Hematopoietic multipotent progenitor cell treated with erythropoietin and hydrocortisone succinate and interleukin-3 and kit ligand, for 8 days (in vitro differentiated cells): ENCODE results near the gene P2RX1.
"Not testable (repeated sequence)": the region's sequence is repeated elsewhere in the genome, so short reads cannot be mapped to it uniquely, and the experiment has no call there.

Experiments used
- DNase-seq: peaks from one replicate; pipeline ENCODE4 v3.0.0-alpha.2; 2015

P2RX1 gene

DNA sequence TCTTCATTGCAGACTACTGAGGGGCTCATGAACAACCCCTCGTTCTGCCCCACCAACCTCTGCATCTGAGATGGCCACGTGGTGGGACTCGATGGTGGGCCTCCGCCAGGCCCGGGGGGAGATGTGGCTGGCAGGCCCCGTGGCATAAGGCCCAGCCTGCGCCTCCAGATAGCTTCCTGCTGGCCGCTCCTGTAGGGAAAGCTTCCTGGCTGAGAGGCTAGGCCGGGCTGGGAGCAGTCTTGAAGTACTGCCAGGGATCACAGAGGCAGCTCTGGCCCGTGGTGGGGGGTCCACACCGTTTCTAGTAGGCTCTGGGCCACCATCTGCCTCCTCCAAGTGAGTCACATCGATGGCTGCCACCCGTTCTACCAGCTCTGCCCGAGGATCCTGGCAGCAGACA is 31.0 kb downstream of the P2RX1 start:
- no peak for DNase-seq

DNA sequence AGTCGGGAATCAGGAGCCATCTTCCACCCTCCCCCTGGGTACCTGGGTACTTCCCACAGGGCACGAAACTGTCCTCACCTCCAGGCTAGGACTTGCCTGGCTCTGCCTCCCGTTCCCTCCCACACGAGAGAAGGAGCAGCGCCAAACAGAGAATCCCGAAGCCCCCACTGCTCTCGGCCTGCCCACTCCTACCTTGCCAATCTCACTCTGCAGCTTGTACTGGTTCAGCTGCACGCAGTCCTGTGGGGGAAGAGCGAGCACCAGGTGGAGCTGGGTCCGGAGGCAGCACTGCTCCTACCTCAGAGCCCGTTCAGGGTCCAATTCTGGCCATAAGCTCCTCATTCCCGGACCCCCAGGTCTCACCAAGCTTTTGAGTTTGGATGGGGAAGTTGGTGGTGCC is 32.1 kb downstream of the P2RX1 start:
- no peak for DNase-seq

DNA sequence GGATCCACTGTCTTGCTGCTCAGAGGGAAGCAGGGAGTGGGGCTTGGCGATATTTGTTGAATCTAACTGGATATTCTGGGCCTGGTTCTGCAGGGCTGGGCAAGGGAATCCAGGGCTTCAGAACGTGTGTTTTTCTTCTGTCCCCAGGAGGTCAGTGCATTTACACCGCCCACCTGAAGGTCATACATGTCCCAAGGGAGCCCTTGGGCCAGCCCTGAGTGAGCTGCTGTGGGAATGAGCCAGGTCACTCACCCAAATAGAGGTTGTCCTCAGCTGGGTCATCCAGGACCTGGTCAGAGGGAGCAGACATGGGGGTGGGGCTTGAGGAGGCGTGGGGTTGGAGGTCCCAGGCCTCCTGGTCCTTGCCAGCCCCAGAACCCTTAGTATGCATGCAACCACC is 34.0 kb downstream of the P2RX1 start:
- DNase-seq = no peak

DNA sequence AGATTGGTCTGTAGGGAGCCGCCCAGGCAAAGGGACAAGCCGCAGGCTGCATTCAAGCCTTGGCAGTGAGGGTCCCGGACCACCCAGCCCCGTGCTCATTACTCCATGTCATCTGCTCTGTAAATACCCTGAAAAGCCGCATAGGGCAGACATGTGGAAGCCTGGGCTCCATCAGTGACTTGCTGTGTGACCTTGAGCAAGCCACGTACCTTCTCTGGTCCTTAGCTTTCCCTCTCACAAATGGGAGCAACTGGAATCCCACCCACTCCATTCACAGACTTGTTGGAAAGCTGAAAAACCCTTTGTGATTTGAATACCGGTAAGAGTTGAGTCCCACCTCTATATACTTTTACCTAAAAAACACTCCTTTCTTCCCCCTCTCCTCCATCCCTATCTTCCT is 35.3 kb downstream of the P2RX1 start:
- no peak for DNase-seq

DNA sequence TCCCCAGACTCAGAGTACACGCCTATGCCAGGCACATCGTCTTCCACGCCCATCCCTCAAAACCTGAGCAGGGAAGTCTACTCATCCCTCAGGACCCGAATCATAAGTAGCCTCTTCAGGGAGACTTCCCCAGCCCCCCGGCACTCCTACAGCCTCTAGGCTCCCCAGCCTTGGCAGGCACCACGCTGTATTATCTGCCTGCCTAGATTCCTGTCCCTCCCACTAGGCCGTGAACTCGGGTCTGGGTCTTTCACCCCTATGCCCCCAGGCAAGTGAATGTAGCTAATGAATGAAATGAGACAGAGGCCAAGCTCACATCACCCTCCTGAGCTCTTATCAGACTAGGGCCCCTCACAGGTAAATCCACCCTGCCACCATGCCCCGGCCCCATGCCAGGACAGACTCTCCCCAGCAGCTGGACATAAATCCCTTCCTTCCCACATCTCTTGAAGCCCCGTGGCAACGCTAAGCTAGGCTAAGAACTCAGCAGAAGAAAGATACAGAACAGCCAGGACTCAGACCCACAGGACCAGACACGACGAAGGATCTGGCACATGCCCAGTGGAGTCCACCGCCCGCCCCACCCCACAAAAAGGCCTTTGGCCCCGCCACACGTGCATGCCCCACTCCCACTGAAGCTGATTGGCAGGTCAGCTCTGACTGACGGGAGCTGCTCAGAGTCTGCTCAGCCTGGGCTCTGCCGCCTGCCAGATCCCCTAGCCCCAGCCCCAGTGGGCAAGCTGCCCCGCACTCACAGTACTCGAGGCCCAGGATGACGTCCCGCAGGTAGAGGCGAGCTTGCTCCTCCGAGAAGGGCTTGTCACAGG is 36.5 kb downstream of the P2RX1 start:
- no peak for DNase-seq

DNA sequence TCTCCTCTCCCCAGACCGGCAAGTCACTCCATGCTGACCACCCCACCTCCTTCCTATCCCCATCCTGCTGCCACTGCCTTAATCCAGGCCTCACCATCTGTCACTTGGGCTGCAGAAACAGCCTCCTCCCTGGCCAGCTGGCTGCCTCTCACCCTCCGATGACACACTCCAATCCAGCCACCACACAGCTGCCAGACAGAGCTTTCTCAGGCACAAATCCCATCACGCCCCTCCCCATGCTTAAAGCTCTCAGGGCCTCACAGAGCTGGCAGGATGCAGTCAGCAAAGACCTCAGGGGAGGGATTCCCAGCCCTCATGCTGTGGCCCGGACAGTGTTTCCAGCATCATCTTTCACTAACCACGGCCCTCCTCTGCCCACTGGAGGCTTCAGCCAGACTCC is 37.1 kb downstream of the P2RX1 start:
- no peak for DNase-seq

DNA sequence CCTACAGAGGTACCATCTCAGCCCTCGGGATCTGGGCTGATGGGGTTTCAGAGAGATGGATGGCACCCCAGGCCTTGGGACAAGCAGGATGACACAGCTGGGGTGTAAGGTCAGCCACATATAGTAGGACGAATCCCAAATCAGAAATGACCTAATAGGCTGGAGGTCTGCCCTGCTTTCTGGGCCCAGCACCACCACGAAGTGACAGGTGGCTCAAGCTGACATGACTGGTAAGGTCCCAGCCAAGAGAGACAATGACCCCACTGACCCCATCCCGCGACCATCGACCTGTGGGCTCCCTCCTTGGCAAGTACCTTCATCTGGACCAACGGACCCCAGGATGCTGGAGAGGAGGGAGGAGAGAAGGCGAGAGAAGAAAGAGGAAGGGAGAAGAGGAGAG is 39.0 kb downstream of the P2RX1 start:
- DNase-seq = no peak

DNA sequence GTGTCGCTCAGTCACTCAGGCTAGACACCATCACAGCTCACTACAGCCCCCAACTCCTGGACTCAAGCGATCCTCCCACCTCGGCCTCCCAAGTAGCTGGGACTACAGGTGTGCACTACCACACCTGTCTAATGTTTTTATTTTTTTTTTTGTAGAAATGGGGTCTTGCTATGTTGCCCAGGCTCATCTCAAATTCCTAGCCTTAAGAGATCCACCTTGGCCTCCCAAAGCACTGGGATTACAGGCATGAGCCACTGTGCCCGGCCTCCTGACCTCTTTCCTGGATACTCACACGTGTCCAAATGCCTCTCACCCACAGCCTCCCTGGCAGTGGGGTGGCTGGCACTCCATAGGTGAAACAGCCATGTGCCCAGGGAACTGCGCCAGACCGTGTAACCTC is 40.9 kb downstream of the P2RX1 start:
- DNase-seq = no peak

DNA sequence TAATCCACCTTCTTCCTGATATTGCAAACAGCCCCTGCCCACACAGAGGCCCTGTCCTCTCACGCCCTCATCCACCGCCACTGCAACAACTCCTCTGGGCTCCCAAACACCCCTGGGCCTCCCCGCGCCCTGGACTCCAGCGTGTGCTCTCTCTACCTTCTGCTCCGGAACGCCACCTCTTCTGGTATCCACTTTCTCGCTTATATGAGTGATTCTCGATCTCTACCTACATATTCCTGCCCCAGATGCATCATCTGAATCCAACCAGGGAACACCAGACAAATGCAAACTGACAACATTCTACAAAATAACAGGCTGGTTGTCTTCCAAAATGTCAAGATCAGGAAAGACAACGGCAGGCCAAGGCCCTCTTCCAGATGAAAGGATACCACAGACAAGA is 42.4 kb downstream of the P2RX1 start:
- DNase-seq = no peak

DNA sequence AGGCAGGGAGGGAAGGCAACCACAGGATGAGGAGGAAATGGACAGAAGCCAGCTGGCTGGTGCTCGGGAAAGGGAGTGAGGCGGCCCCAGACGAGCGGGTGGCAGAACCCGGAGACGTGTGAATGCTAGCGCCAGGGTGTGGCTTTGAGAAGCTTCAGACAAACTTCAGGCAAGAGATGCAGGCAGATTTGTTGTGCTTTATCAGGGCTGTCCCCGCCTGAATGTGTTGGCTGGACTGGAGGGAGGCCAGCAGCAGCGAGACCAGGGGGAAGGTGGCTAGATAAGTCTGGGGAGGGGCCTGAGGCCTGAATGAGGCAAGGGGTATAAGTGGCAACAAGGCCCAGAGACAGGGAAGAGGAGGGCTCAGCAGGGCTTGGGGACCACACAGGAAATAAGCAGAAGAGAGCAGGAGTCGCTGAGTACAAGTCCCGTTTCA is 45.4 kb downstream of the P2RX1 start:
- DNase-seq = peak; percentile 68

DNA sequence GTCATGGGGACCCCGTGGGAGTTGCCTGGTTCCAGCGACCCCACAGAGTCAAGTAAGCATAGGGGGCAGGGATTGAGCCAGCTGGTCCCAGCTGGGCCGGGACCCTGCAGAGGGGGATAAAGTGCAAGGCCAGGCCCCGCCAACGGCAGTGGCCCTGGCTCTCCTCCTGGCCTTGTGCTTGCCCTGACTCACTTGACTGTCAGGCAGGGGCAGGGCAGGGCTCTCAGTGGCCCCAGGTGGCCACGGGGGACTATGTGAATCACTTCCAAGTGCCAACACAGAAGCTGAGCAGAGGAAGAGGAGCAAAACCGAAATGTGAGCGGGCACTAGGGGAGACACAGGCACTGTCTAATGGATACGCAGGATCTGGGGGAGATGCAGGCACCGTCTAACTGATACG is 48.7 kb downstream of the P2RX1 start:
- no peak for DNase-seq

DNA sequence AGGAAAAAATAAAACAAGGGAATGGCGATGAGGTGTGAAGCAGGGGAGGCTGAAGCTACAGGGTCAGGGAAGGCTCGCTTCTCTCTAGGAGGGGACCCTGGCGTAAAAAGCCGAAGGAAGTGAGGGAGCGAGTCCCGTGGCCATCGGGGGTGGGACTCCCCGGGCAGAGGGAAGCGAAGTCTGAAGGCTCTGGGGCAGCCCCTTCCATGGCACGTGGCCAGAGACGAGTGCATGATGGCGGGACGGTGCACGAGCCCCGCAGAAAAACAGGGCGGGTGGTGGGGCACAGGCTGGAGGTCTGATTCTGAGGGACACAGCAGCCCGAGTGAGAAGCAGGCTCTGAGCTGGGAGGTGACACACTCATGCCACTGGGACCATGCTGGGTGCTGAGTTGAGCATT is 49.2 kb downstream of the P2RX1 start:
- no peak for DNase-seq

DNA sequence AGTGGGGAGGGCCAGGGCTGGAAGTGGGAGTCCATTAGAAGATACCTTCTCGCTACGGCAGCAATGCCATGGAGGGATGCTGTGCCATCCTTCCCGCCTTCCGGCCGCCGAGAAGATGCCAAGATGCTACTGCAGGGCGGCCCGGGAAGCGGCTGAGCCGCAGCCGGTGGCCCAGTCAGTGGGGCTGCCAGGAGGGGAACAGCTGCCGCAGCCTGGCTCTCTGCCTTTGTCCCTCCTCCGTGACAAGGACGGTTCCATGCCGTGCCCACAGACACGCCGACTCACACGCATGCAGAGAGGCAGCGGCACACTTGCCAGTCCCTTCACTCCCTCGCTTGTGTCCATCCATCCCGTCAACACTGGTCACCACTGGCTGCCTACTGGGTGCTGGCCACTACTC is 50.0 kb downstream of the P2RX1 start:
- DNase-seq = no peak

DNA sequence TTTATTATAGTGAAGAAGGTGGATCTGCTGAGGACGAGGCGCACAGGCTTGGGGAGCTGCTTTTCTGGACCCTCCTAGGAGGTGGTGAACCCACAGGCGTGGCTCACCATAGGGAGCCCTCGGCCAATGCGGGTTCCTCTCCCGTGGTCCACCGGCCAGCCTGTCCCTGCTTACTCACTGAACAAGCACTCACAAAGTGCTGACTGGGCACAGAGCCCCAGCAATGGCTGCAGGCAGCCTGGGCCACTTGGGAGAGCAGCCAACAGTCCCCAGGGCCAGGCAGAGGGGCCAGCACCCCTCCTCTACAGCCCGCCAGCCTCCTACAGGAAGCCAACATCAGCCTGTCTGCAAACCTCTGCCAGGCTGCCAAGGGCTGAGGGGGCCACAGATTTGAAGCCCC is 51.1 kb downstream of the P2RX1 start:
- DNase-seq = no peak

DNA sequence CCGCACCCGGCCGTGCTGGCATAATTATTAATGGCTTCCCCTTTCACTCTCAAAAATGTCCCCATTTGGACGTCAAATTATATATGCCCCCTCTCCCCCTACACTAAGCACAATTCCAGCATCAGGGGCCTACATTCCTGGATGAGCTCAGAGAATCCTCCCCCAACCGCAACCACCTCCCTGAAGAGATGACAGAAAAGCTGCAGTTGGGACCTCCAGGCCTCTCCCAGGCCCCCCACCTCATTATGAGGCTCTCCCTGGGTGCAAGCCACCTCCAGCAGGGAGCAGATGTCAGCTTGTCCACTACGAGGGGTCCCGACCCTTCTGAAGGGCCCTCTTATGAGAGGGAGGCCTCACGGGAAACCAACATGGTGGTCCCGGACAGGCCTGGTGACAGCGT is 51.7 kb downstream of the P2RX1 start:
- DNase-seq = no peak

DNA sequence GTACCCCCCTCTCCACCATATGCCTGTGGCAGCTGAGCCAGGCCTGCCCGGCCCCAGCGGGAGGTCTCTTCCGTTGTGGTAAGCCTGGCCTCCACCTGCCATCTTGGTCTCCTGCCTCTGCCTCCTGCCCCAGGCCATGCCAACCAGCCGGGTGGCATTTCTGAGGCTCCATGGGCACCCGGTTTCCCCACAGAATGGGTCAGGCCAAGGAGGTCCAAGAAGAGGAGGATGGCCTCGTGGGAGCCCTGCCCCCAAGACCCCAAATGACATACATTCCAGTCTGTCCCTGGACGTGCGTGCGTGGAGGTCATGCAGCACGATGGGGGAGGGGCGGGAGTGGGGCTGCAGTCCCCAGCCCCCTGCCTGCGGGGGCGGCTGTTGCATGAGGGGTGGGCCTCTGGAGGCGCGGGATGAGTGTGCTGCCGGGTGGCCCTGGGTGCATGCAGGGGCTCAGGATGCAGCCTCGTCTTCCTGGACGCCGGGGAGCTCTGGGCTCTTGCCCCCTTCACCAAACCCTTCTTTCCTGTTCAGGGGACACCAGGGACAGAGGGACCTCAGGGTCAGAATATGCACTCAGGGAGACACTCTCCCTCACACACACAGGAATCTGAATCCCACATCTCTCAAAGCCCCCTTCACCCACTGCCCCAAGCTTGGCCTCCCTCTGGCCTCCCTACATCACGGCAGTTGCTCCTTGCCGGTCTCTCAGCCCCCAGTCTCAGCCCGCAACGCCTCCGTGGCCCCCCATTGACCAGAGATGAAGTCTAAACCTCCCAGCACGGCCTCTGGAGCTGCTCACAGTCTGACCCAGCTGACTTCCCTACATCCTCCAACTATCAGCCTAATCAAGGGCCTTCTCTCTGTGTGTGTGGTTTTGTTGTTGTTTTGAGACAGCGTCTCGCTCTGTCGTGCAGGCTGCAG is 54.2 kb downstream of the P2RX1 start:
- no peak for DNase-seq

DNA sequence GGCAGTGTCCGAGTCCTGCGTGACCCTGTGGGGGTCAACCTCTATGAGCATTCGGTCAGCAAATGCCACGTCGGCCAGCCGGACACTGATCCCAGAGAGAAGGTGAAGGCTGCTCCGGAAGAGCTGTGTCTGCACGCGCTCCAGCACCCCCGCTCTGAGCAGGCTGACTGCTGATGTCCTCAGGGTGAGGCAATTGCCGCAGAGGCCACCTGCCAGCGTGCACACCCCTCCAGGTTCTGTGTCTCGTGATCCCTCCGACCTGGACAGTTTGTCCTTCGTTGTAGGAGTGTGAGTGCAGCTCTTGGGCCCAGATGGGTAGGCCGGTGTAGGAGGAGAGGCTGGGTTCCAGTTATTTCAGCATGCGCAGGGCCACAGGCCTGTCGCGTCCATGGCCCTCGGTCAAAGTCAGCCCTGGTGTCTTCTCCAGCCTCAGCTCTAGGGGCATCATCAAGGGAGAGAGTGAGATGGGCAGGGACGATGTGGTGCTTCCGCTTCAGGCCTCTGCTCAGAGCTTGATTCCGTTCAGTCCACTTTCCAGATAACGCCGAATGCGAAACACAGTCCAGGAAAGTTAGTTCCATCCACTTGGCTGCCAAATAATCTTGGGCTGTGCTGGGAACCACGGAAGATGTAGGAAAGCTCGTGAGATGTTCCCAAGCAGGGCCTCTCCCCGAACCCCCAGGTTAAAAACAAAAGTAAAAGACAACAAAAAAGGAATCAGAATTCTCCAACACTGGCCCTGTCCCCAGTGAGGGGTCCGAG is 55.1 kb downstream of the P2RX1 start:
- no peak for DNase-seq

DNA sequence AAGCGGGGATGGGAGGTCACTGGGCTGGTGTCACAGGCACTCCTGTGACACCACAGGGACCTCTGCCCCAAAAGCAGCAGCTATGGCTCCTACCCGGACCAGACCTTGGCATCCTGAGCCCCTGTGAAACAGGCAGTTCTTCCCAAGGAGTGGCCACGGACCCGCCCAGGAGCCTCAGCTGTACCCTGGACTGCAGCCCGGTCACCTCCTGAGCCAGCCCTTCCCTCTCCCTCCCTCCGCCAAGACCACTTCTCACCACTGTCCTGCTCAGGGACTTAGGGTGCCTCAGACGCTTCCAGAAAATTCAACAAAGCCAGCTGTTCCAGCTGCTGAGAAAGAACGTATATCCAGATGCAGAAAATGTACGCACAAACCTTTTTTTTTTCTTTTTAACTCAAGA is 56.3 kb downstream of the P2RX1 start:
- no peak for DNase-seq

DNA sequence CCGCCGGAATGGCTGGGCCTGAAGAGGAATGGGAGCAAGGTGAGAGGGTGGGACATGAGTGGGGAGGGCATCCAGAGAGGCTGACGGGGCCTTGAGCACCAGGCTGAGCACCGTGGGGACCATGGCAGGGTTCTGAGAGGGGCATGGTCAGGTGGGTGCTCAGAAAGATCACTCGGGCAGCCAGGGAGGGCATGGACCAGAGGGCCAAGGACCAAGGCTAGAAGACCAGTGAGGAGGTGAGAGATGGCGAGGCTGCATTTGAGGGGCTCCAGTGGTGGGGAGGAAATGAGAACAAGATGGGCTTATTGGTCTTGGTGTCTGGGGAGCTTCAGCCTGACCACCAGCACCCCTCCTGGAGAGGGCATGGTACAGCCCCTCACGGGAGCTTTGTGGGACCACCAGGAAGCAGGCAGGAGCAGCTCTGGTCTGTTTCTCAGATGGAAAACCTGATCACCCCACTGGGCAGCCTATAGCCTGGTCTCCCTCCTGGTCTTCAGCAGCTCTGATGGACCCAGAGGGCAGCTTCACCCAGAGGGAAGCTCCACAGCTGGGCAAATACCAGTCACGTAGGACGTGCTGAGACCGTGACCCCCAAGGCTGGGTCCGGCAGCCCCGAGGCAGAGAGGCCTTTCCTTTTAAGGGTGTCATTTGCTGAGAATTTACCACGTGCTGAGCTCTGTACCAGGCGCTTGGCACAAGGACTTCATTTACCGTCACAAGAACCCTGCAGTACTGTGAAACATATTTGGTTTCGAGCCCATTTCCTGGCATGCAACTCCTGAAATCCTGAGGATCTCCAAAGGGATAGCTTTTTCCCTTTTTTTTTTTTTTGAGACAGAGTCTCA is 58.8 kb downstream of the P2RX1 start:
- DNase-seq = no peak

DNA sequence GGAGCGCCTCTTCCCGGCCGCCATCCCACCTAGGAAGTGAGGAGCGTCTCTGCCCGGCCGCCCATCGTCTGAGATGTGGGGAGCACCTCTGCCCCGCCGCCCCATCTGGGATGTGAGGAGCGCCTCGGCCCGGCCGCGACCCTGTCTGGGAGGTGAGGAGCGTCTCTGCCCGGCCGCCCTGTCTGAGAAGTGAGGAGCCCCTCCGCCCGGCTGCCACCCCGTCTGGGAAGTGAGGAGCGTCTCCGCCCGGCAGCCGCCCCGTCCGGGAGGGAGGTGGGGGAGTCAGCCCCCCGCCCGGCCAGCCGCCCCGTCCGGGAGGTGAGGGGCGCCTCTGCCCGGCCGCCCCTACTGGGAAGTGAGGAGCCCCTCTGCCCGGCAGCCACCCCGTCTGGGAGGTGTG is 62.1 kb downstream of the P2RX1 start:
- not testable (repeated sequence) for DNase-seq

DNA sequence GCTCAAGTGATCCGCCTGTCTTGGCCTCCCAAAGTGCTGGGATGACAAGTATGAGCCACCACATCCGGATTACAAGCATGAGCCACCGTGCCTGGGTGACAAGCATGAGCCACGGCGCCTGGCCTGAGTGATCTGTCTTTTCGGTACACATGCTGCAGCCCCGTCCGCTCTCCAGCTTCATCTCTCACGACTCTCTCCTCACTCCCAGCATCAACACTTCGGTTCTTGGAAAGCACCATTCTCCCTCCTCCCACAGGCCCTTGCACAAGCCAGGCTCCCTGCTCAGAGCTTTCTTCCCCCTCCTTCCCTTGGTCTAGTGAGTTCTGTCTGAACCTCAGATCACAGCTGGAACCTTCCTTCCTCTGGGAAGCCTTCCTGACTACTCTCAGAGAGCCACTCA is 63.7 kb downstream of the P2RX1 start:
- no peak for DNase-seq

DNA sequence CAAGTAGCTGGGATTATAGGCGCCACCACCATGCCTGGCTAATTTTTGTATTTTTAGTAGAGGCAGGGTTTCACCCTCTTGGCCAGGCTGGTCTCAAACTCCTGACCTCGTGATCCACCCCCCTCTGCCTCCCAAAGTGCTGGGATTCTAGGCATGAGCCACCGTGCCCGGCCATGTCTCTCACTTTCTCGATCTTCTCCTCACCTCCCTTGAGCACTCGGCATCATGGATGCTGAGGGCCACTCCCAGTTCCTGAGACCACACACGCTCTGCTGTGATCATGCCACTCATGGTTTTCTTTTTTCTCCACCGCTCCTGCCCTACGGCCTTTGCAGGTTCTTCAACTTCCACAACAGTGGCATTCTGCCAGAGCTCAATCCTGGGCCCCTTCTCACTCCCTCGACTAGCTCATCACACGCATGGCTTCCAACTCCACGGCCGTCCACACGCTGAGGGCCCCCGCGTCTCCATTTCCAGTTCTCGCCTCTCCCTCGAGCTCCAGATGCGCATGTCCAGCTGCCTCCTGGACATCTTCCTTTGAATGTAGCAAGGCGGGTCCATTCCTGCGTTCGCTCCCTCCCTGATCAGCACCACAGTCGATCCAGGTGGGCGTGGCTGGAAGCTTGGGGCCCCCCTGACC is 64.7 kb downstream of the P2RX1 start:
- DNase-seq = no peak
